Measurements from ENCODE around the gene GPR142. TPM values are rescaled to one million over a fixed set of nuclear protein-coding genes. Genes with fewer than 3 reads are reported as not detected.
A peak's percentile ranks its signal among the peaks of the same experiment; 100 is the strongest.

The GPR142 gene
- total and polyA plus RNA-seq, 2 of the 8 experiments (the other 6 are each of a cell fraction or from before 2014, with no cell fraction given), result 0.05 TPM; not detected in 1

GRCh38 chr17:74344658-74345057, 22.6 kb upstream of the GPR142 start:
- no peak overlapping the region for H2AK5ac ChIP-seq (ENCODE audit: low read depth, low read length)
- no peak overlapping the region for H4K8ac ChIP-seq (ENCODE audit: extremely low read depth, insufficient read depth, low read length)
- FAIRE-seq (no peak), DNase-seq (ENCODE audit: low read depth in 1 of 2, low spot score in 2 of 2) (no peak)
- H2AFZ ChIP-seq (ENCODE audit: low read length), result no peak overlapping the region
- H3K14ac ChIP-seq (ENCODE audit: insufficient read length), result no peak overlapping the region
- peaks cover 0 to 16% (median 9%) of the 10 kb centered on the region in 4 experiments; a peak in 5 of 7 replicates for H3K4me1 ChIP-seq (replicated peaks in 1 of 4; ENCODE audit: control insufficient read depth in 3 of 4, insufficient read depth in 4 of 4, low read length in 3 of 4)
- no peaks in the 10 kb centered on the region for H3K79me1 ChIP-seq (ENCODE audit: low read depth, low read length)
- no peak overlapping the region for H3K4me3 ChIP-seq (ENCODE audit: extremely low read depth in 1 of 4, insufficient read depth in 2 of 4, low read depth in 3 of 4, low read length in 4 of 4)
- H4K91ac ChIP-seq (replicated peaks; ENCODE audit: insufficient read length, low read length), result no peak overlapping the region
- H3K27ac ChIP-seq (ENCODE audit: low read depth, low read length), result no peak overlapping the region
- CTCF ChIA-PET (ENCODE audit: partially characterized antibody), result interaction anchor here (0.6 to 11.2 kb wide), 10 partner anchors 8 to 63 kb away, joined by 3 to 114 read pairs (median 3); no protein-coding TSS in a partner anchor
- no peaks in the 10 kb centered on the region for H3K36me3 ChIP-seq (ENCODE audit: control insufficient read depth in 2 of 4, insufficient read depth in 4 of 4, low read length in 3 of 4)
- no peaks in the 10 kb centered on the region for H4K20me1 ChIP-seq (replicated peaks in 1 of 2; ENCODE audit: control insufficient read depth in 1 of 2, insufficient read depth in 2 of 2, low read length in 2 of 2)
- H2BK20ac ChIP-seq (ENCODE audit: low read length), result no peak overlapping the region
- WGBS, 2 experiments (ENCODE audit: extremely low coverage in 1 of 2, insufficient coverage in 1 of 2, insufficient read length in 1 of 2, insufficient replicate concordance in 2 of 2, low coverage in 1 of 2, low lambda C conversion rate in 2 of 2, missing lambda C conversion rate in 1 of 2), result 88% methylated on average over 20 of the region's 21 CpGs; no CpG with 5 or more reads in 1 of the 2 experiments
- no peaks in the 10 kb centered on the region for H3K9me3 ChIP-seq (ENCODE audit: insufficient read depth in 2 of 2, low read depth in 1 of 2, low read length in 1 of 2)
- no peaks in the 10 kb centered on the region for H3K23me2 ChIP-seq (ENCODE audit: low read depth, low read length)
- no peak overlapping the region for H2BK120ac ChIP-seq (replicated peaks; ENCODE audit: low read depth, low read length)
- peaks cover 0 to 2% (median 0%) of the 10 kb centered on the region in 4 experiments; a peak in 2 of 7 replicates for H3K27me3 ChIP-seq (replicated peaks in 1 of 4; ENCODE audit: control insufficient read depth in 3 of 4, extremely low read depth in 1 of 4, insufficient read depth in 3 of 4, low read length in 3 of 4)
- POLR2A ChIA-PET (ENCODE audit: partially characterized antibody), result no interaction called here
- H3K56ac ChIP-seq (replicated peaks; ENCODE audit: insufficient read length, low read depth, low read length), result no peak overlapping the region
- no peaks in the 10 kb centered on the region for H3K79me2 ChIP-seq (ENCODE audit: control insufficient read depth in 1 of 2, insufficient read depth in 2 of 2, low read length in 2 of 2)
- H2BK5ac ChIP-seq (ENCODE audit: low read depth, low read length), result no peak overlapping the region
- peak overlapping the region; percentile 95; the same call in 1 of the 2 replicates for H2BK15ac ChIP-seq (ENCODE audit: low read length)
- no peak overlapping the region for H3K23ac ChIP-seq (ENCODE audit: insufficient read length)
- no peak overlapping the region for H3K4me2 ChIP-seq (ENCODE audit: insufficient read depth in 1 of 2, low read depth in 2 of 2, low read length in 2 of 2)
- H3K9ac ChIP-seq (replicated peaks in 1 of 4; ENCODE audit: extremely low read depth in 1 of 4, low read depth in 3 of 4, low read length in 3 of 4), result no peak overlapping the region
- no peak overlapping the region for H2BK12ac ChIP-seq (ENCODE audit: low read depth, low read length)
- peak overlapping the region; percentile 32 for H3K18ac ChIP-seq (ENCODE audit: extremely low read depth, low read length)
- H3K4ac ChIP-seq (replicated peaks; ENCODE audit: insufficient read length, low read depth, low read length), result no peak overlapping the region
- no peak overlapping the region for H4K5ac ChIP-seq (ENCODE audit: insufficient read length, low read depth, low read length)
- TF ChIP-seq MAFK (IDR thresholded peaks at IDR 0.05; ENCODE audit: low read depth, low read length), result no peak
- TF ChIP-seq TCF12 (IDR thresholded peaks at IDR 0.05; ENCODE audit: low read depth, low read length), result no peak
- TF ChIP-seq NRF1 (IDR thresholded peaks at IDR 0.05; ENCODE audit: low read depth, low read length), result no peak
- TF ChIP-seq EGR1 (IDR thresholded peaks at IDR 0.05; ENCODE audit: borderline replicate concordance, low read depth, low read length), result no peak
- TF ChIP-seq SIN3A (conservative IDR thresholded peaks at IDR 0.05 in 1 of 2, IDR thresholded peaks at IDR 0.05 in 1 of 2; ENCODE audit: low read depth in 1 of 2, low read length in 2 of 2), result no peak
- no peak for TF ChIP-seq CBX8 (IDR thresholded peaks at IDR 0.05; ENCODE audit: borderline replicate concordance, low read depth, low read length)
- no peak for TF ChIP-seq CEBPB (IDR thresholded peaks at IDR 0.05; ENCODE audit: low read depth, low read length)

All from H1 (cell line).